ENCODE results near the gene ANXA6.

DNA sequence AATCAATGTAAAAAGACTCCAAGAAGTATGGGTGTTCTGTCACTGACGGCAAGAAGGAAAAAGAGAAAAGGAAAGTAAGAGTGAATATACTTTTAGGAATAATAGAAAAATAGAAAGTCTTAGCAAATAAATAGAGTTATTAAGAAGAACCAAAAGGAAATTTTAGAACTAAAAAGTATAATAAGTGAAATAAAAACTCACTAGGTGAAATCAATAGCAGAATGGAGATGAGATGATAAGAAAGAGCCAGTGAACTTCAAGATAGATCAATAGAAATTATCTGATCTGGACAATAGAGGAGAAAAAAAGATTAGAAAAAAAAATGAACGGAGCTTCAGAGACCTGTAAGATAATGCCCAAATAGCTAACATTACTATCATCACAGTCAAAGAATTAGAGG, 31.6 kb upstream of the ANXA6 start:
- no peak for TF ChIP-seq ATF7 (IDR thresholded peaks at IDR 0.05; ENCODE audit: low read depth)
- no peak for TF ChIP-seq CTCF (IDR thresholded peaks at IDR 0.05 in 2 of 3, conservative IDR thresholded peaks at IDR 0.05 in 1 of 3; ENCODE audit: control insufficient read depth in 2 of 3, extremely low read depth in 1 of 3, insufficient read depth in 1 of 3, low read depth in 3 of 3, low read length in 3 of 3)
- TF ChIP-seq NFIC (IDR thresholded peaks at IDR 0.05; ENCODE audit: low read depth, low read length) = no peak
- TF ChIP-seq, protein P1, sequence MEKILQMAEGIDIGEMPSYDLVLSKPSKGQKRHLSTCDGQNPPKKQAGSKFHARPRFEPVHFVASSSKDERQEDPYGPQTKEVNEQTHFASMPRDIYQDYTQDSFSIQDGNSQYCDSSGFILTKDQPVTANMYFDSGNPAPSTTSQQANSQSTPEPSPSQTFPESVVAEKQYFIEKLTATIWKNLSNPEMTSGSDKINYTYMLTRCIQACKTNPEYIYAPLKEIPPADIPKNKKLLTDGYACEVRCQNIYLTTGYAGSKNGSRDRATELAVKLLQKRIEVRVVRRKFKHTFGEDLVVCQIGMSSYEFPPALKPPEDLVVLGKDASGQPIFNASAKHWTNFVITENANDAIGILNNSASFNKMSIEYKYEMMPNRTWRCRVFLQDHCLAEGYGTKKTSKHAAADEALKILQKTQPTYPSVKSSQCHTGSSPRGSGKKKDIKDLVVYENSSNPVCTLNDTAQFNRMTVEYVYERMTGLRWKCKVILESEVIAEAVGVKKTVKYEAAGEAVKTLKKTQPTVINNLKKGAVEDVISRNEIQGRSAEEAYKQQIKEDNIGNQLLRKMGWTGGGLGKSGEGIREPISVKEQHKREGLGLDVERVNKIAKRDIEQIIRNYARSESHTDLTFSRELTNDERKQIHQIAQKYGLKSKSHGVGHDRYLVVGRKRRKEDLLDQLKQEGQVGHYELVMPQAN (conservative IDR thresholded peaks at IDR 0.05) = no peak
- TF ChIP-seq KDM1A (IDR thresholded peaks at IDR 0.05; ENCODE audit: borderline replicate concordance) = no peak
- TF ChIP-seq, protein P2, sequence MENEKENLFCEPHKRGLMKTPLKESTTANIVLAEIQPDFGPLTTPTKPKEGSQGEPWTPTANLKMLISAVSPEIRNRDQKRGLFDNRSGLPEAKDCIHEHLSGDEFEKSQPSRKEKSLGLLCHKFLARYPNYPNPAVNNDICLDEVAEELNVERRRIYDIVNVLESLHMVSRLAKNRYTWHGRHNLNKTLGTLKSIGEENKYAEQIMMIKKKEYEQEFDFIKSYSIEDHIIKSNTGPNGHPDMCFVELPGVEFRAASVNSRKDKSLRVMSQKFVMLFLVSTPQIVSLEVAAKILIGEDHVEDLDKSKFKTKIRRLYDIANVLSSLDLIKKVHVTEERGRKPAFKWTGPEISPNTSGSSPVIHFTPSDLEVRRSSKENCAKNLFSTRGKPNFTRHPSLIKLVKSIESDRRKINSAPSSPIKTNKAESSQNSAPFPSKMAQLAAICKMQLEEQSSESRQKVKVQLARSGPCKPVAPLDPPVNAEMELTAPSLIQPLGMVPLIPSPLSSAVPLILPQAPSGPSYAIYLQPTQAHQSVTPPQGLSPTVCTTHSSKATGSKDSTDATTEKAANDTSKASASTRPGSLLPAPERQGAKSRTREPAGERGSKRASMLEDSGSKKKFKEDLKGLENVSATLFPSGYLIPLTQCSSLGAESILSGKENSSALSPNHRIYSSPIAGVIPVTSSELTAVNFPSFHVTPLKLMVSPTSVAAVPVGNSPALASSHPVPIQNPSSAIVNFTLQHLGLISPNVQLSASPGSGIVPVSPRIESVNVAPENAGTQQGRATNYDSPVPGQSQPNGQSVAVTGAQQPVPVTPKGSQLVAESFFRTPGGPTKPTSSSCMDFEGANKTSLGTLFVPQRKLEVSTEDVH (IDR thresholded peaks at IDR 0.05; ENCODE audit: low read depth, partially characterized antibody) = no peak
- TF ChIP-seq NFXL1 (IDR thresholded peaks at IDR 0.05; ENCODE audit: borderline replicate concordance) = no peak
- no peak for TF ChIP-seq SP1 (IDR thresholded peaks at IDR 0.05; ENCODE audit: low read depth, low read length)
- TF ChIP-seq MXI1 (IDR thresholded peaks at IDR 0.05; ENCODE audit: low read depth, low read length) = no peak
- TF ChIP-seq POLR2AphosphoS5 (IDR thresholded peaks at IDR 0.05; ENCODE audit: low read length) = no peak
